Mononuclear cell (primary cell): ENCODE results near the gene TGM4. TPM values are rescaled to one million over a fixed set of nuclear protein-coding genes. Genes with fewer than 3 reads are reported as not detected.
"Not testable (repeated sequence)": the region's sequence is repeated elsewhere in the genome, so short reads cannot be mapped to it uniquely, and the experiment has no call there.

Source experiments
- H3K27me3 ChIP-seq: 2 replicates; pipeline ENCODE4 v1.6.0; 2011; ENCODE audit warnings: low read length, control low read depth; ENCODE audit not compliant: insufficient read depth
- H3K4me1 ChIP-seq: 2 replicates; pipeline ENCODE4 v1.5.1; 2011; ENCODE audit warnings: mild to moderate bottlenecking, low read length, control low read depth; ENCODE audit not compliant: insufficient read depth
- H3K4me3 ChIP-seq: 2 replicates; pipeline ENCODE4 v1.5.1; 2011; ENCODE audit warnings: mild to moderate bottlenecking, low read length, moderate library complexity
- H3K9me3 ChIP-seq: 2 replicates; pipeline ENCODE4 v1.5.1; 2011; ENCODE audit warnings: low read depth, mild to moderate bottlenecking, control low read depth, low read length
- total RNA-seq: library from RNA; depleted of rRNA; stranded (reverse); fragments of >200 nt; gene quantifications from one replicate; pipeline ENCODE4 v1.2.3, GENCODE V29; 2012

TGM4 gene
- total RNA-seq, 1 donor: not detected

GRCh38 chr3:44948239-44948638, 73.8 kb downstream of the TGM4 start:
- Histone ChIP-seq H3K4me3 (no peak overlapping the region), H3K27me3 (no peaks in the 10 kb centered on the region), H3K9me3 (no peaks in the 10 kb centered on the region), H3K4me1 (no peaks in the 10 kb centered on the region)

DNA sequence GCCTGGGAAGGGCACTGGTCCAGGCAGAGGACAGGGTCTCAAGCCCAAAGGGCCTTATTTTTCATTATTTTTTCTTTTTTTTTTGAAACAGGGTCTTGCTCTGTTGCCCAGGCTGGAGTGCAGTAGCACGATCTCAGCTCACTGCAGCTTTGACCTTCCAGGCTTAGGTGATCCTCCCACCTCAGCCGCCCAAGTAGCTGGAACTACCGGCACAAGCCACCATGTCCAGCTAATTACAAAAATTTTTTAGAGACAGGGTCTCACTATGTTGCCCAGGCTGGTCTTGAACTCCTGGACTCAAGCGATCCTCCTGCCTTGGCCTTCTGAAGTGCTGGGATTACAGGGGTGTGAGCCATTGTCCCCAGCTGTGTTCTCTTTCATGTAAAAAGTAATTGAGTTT, 75.4 kb downstream of the TGM4 start:
- H3K27me3 ChIP-seq, H3K9me3 ChIP-seq, H3K4me3 ChIP-seq: not testable (repeated sequence)
- peaks cover 14% of the 10 kb centered on the region for H3K4me1 ChIP-seq

- no peak overlapping the region for H3K4me3 ChIP-seq
- H3K27me3 ChIP-seq: no peaks in the 10 kb centered on the region
- H3K4me1 ChIP-seq: peaks cover 18% of the 10 kb centered on the region
- H3K9me3 ChIP-seq: no peaks in the 10 kb centered on the region
Observed at GRCh38 chr3:44950275-44950734, 75.9 kb downstream of the TGM4 start.

- no peaks in the 10 kb centered on the region for H3K27me3 ChIP-seq
- H3K9me3 ChIP-seq: no peaks in the 10 kb centered on the region
- H3K4me1 ChIP-seq: peaks cover 33% of the 10 kb centered on the region
- H3K4me3 ChIP-seq: no peak overlapping the region
Observed at GRCh38 chr3:44952689-44953088, 78.3 kb downstream of the TGM4 start.

GRCh38 chr3:44954304-44954703, 79.9 kb downstream of the TGM4 start:
- no peaks in the 10 kb centered on the region for H3K9me3 ChIP-seq
- H3K27me3 ChIP-seq: no peaks in the 10 kb centered on the region
- H3K4me3 ChIP-seq: no peak overlapping the region
- peaks cover 33% of the 10 kb centered on the region for H3K4me1 ChIP-seq

GRCh38 chr3:44954962-44955361, 80.6 kb downstream of the TGM4 start:
- H3K27me3 ChIP-seq: no peaks in the 10 kb centered on the region
- no peaks in the 10 kb centered on the region for H3K9me3 ChIP-seq
- peaks cover 33% of the 10 kb centered on the region for H3K4me1 ChIP-seq
- H3K4me3 ChIP-seq: no peak overlapping the region

DNA sequence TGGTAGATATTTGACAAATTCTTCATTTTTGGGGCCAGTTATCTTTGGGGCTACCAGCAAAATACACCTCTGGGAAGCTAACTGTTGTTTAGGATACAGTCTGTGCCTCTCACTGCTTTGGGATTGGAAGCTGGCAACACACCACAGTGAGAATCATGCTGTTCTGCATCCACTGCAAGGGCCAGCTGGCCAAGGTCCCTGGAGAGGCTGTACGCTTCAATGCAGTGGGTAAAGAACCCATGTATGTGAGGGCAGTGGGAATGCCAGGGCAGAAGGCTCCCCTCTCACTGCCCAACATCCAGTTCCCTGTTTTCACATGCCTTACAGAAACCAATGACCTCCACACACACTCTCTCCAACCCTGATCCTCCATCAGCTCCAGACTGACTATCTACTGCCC, 81.5 kb downstream of the TGM4 start:
- no peaks in the 10 kb centered on the region for H3K27me3 ChIP-seq
- no peak overlapping the region for H3K4me3 ChIP-seq
- H3K4me1 ChIP-seq: peaks cover 36% of the 10 kb centered on the region
- no peaks in the 10 kb centered on the region for H3K9me3 ChIP-seq

- Histone ChIP-seq H3K4me3 (no peak overlapping the region), H3K4me1 (peaks cover 38% of the 10 kb centered on the region), H3K27me3 (no peaks in the 10 kb centered on the region), H3K9me3 (no peaks in the 10 kb centered on the region)
Observed at GRCh38 chr3:44957986-44958385, 83.6 kb downstream of the TGM4 start.

DNA sequence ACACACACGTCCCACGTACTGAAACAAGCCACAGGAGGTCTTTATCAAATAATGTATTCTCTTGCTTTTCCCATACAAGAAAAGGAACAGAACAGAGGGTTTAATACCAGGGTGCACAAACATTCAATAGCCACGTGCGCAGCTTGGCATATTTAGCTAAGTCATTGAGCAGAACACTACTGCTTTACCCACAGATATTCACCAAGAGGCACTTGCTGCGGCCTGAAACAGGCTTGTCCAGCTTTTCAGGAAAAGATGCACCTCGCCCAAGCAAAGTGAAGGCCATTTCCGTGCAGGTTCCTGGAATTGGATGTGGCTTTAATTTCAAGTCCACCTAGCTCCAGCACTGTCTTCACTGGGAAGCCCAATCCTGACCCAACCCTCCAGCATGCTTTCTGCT, 84.0 kb downstream of the TGM4 start:
- no peaks in the 10 kb centered on the region for H3K27me3 ChIP-seq
- H3K9me3 ChIP-seq: no peaks in the 10 kb centered on the region
- peaks cover 42% of the 10 kb centered on the region for H3K4me1 ChIP-seq
- no peak overlapping the region for H3K4me3 ChIP-seq

DNA sequence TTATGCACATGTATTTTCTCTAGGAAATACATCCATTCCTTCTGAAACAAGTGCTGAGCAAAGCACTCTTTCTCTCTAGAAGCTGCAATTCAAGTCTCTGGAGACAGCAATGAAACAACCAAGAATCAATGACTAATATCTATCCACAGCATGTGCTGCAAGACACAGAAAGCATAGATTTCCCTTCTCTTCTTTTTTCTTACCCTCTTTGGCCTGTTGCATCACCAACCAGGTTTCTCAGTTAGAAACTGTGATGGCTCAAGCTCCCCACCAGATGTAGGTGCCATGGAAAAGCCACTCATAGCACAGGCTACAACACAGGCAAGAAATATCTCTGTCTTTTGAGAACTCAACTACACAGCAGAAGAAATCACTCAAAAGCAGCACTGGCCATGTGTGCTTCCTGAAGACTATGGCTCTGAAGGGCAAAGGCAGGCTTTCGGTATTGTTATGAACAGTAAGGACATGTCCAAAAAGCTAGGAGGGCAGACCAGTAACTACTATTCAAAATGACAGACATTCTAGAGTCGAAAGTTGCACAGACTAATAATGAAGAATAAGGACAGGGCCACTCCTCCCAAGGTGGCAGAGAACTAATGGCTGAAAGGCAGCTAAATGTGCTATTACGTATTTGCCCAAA, 86.1 kb downstream of the TGM4 start:
- H3K4me1 ChIP-seq: peaks cover 43% of the 10 kb centered on the region
- H3K27me3 ChIP-seq: no peaks in the 10 kb centered on the region
- no peaks in the 10 kb centered on the region for H3K9me3 ChIP-seq
- H3K4me3 ChIP-seq: no peak overlapping the region

GRCh38 chr3:44961888-44962287, 87.5 kb downstream of the TGM4 start:
- Histone ChIP-seq H3K9me3 (no peaks in the 10 kb centered on the region), H3K4me1 (peaks cover 34% of the 10 kb centered on the region), H3K27me3 (no peaks in the 10 kb centered on the region), H3K4me3 (no peak overlapping the region)

GRCh38 chr3:44962621-44963393, 88.4 kb downstream of the TGM4 start:
- Histone ChIP-seq H3K9me3 (no peaks in the 10 kb centered on the region), H3K4me3 (no peak overlapping the region), H3K4me1 (peaks cover 44% of the 10 kb centered on the region), H3K27me3 (no peaks in the 10 kb centered on the region)

DNA sequence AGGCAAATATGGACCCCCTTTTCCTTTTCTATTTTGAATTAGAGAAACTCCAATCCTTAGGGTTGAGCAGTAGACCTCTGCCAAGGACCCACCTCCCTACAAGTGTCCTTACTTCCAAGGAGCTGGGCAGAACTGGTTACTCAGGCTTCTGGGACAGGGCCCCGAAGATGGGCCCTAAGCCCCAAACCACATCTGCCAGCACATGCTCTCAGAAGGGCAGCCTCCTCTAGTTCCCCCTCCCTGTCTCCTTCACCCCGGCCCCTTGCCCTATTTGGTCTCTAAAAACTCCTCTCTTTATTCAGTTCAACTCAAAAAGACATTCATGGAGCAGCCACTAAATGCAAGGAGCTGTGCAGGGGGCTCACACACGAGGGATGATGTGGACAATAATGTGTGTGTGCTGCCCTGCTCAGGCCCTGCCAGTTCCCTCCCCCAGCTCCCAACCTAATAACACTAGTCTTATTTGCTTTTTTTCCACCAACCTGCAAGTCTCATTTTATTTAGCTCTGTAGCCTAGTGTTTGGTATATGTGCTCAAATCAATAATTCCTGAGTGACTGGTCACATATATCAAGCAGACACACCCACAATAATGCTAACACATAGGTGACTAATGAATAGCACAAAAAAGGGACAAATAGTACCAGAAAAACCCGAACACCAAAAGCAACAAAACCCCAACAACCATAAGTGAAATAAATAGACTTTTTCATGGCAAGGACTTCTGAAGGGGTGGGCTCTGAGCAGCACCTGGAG, 89.3 kb downstream of the TGM4 start:
- Histone ChIP-seq H3K4me1 (peaks cover 53% of the 10 kb centered on the region), H3K4me3 (no peak overlapping the region), H3K9me3 (no peaks in the 10 kb centered on the region), H3K27me3 (no peaks in the 10 kb centered on the region)
